Keratinocyte (primary cell): Measurements from ENCODE around the gene TMEM245. TPM values are rescaled to one million over a fixed set of nuclear protein-coding genes. Genes with fewer than 3 reads are reported as not detected.

Experiments used
- DNase-seq: peaks from one replicate; pipeline ENCODE4 v3.0.0-alpha.2; 2011; ENCODE audit warnings: low read depth, missing footprints, low spot score
- FAIRE-seq: peaks from 2 replicates; lab custom pipeline; 2011; peaks lifted over from hg19 to GRCh38; lab: Jason Lieb, UNC
- H2AFZ ChIP-seq: 2 replicates; pipeline ENCODE4 v1.6.0; 2012; ENCODE audit warnings: low read length, control low read depth, inconsistent platforms; ENCODE audit not compliant: control insufficient read depth
- H3K27ac ChIP-seq: 2 replicates; pipeline ENCODE4 v1.5.1; 2011; ENCODE audit warnings: low read length; ENCODE audit not compliant: control insufficient read depth, insufficient read depth
- H3K27me3 ChIP-seq: 3 replicates; pipeline ENCODE4 v1.6.0; 2011; ENCODE audit warnings: low read length; ENCODE audit not compliant: control insufficient read depth, insufficient read depth; ENCODE audit errors: extremely low read depth
- H3K36me3 ChIP-seq, 2 experiments: 2 replicates in 1 of 2; 3 replicates in 1 of 2; pipeline ENCODE4 v1.5.1; 2011; ENCODE audit warnings: low read length in 2 of 2, mild to moderate bottlenecking in 1 of 2; ENCODE audit not compliant: control insufficient read depth in 2 of 2, insufficient read depth in 2 of 2; ENCODE audit errors: extremely low read depth in 1 of 2
- H3K4me1 ChIP-seq: 3 replicates; pipeline ENCODE4 v1.5.1; 2011; ENCODE audit warnings: low read length; ENCODE audit not compliant: control insufficient read depth, insufficient read depth; ENCODE audit errors: extremely low read depth
- H3K4me2 ChIP-seq: 3 replicates; pipeline ENCODE4 v1.6.0; 2011; ENCODE audit warnings: low read depth, low read length; ENCODE audit not compliant: control insufficient read depth, insufficient read depth; ENCODE audit errors: extremely low read depth
- H3K4me3 ChIP-seq, 3 experiments: fragments of 200-600 bp in 1 of 3; sonication (generic) in 1 of 3; 2 replicates in 2 of 3; 3 replicates in 1 of 3; pipeline ENCODE4 v1.5.1; 2011 to 2016; ENCODE audit warnings: low read length in 3 of 3, mild to moderate bottlenecking in 3 of 3, control low read depth in 2 of 3, inconsistent platforms in 1 of 3, low read depth in 1 of 3, mixed read lengths in 1 of 3, mixed run types in 1 of 3, moderate library complexity in 1 of 3; ENCODE audit not compliant: control insufficient read depth in 2 of 3, insufficient read depth in 2 of 3; ENCODE audit errors: extremely low read depth in 1 of 3
- H3K79me2 ChIP-seq: 2 replicates; pipeline ENCODE4 v1.6.0; 2012; ENCODE audit warnings: low read length; ENCODE audit not compliant: control insufficient read depth, insufficient read depth
- H3K9ac ChIP-seq: 3 replicates; pipeline ENCODE4 v1.6.0; 2011; ENCODE audit warnings: low read length; ENCODE audit not compliant: control insufficient read depth, insufficient read depth; ENCODE audit errors: extremely low read depth
- H3K9me1 ChIP-seq: 3 replicates; pipeline ENCODE4 v1.6.0; 2011; ENCODE audit warnings: low read length; ENCODE audit not compliant: control insufficient read depth, insufficient read depth; ENCODE audit errors: extremely low read depth
- H3K9me3 ChIP-seq: 2 replicates; pipeline ENCODE4 v1.5.1; 2012; ENCODE audit warnings: low read depth, low read length; ENCODE audit not compliant: control insufficient read depth
- H4K20me1 ChIP-seq: 3 replicates; pipeline ENCODE4 v1.6.0; 2011; ENCODE audit warnings: low read length; ENCODE audit not compliant: control insufficient read depth, insufficient read depth; ENCODE audit errors: extremely low read depth
- EZH2 ChIP-seq: IDR thresholded peaks from one replicate; pipeline ENCODE4 v1.6.1; 2012; ENCODE audit warnings: inconsistent platforms, mild to moderate bottlenecking, low read length, moderate library complexity
- dilution Hi-C: fragments of 300-500 bp; cut with MboI; formaldehyde crosslinking; loops from one replicate; pipeline ENCODE4 v1.7.0; 2020; ENCODE audit warnings: low sequenced_read_pairs; ENCODE audit not compliant: extremely low pct_ligation_motif_present
- polyA plus RNA-seq, 5 experiments: library from polyadenylated mRNA; depleted of rRNA in 3 of 5; stranded (reverse) in 3 of 5; stranded (forward) in 1 of 5; unstranded in 1 of 5; fragments of >200 nt; gene quantifications; 1 replicate in 1 of 5; 2 replicates in 3 of 5; 3 replicates in 1 of 5; pipeline versions ENCODE4 v1.2.1 to v1.2.3, GENCODE V29; 2011 to 2012; ENCODE audit warnings: missing spikeins in 2 of 5, low read depth in 1 of 5, low replicate concordance in 1 of 5
- TF ChIP-seq, protein P1 (sequence below), 3 experiments: IDR thresholded peaks in 1 of 3; conservative IDR thresholded peaks in 1 of 3; optimal IDR thresholded peaks in 1 of 3; 2 replicates in 2 of 3; 3 replicates in 1 of 3; pipeline versions ENCODE3 to v1.5.1; 2011; ENCODE audit warnings: low read length in 3 of 3, mild to moderate bottlenecking in 3 of 3, moderate library complexity in 2 of 3, control low read depth in 1 of 3, inconsistent platforms in 1 of 3; ENCODE audit not compliant: insufficient read depth in 2 of 3; ENCODE audit errors: extremely low read depth in 1 of 3

The TMEM245 gene
- polyA plus RNA-seq, 1 donor (not counting 4 experiments of a cell fraction or from before 2014, with no cell fraction given): 40.0 TPM

DNA sequence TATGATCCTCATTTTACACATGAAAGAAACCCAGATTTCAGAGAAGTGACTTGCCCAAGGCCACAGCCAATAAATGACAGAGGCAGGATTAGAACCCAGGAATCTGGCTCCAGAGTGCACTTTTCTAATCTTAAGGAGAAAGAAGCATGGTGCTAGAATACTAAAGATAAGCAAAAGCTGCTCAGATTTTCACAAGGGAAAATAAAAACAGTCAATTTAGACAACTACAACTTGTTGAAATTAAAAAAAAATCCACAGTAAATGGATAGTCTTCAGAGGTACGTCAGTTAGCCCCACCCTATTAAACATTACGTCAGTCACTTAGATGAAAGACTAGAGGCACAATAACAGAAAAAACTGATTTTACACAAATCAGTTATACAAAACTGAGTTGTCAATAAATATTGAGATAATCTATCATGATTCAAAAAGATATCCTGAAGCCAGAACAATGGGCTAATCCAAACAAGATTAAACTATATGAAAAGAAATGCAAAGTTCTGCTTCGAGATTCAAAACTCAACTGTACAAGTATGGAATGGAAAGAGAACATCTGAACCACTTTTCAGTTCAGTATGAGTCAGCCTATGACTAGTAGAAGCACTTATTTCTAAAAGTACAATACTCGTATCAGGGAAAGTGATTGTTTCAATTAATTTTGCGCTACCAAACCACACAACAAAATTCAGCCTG is 9.3 kb downstream of the TMEM245 start:
- DNase-seq (no peak), FAIRE-seq (no peak)
- H4K20me1 ChIP-seq: no peaks in the 10 kb centered on the region
- H3K27ac ChIP-seq: peak overlapping the region; percentile 89
- peak overlapping the region; percentile 66 for H3K9ac ChIP-seq
- dilution Hi-C loops: no loop called here
- H3K79me2 ChIP-seq: peaks cover 83% of the 10 kb centered on the region
- peak overlapping the region; percentile 22 for H2AFZ ChIP-seq
- TF ChIP-seq EZH2: no peak
- TF ChIP-seq, protein P1, sequence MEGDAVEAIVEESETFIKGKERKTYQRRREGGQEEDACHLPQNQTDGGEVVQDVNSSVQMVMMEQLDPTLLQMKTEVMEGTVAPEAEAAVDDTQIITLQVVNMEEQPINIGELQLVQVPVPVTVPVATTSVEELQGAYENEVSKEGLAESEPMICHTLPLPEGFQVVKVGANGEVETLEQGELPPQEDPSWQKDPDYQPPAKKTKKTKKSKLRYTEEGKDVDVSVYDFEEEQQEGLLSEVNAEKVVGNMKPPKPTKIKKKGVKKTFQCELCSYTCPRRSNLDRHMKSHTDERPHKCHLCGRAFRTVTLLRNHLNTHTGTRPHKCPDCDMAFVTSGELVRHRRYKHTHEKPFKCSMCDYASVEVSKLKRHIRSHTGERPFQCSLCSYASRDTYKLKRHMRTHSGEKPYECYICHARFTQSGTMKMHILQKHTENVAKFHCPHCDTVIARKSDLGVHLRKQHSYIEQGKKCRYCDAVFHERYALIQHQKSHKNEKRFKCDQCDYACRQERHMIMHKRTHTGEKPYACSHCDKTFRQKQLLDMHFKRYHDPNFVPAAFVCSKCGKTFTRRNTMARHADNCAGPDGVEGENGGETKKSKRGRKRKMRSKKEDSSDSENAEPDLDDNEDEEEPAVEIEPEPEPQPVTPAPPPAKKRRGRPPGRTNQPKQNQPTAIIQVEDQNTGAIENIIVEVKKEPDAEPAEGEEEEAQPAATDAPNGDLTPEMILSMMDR (optimal IDR thresholded peaks at IDR 0.05 in 1 of 3, IDR thresholded peaks at IDR 0.05 in 1 of 3, conservative IDR thresholded peaks at IDR 0.05 in 1 of 3; ENCODE audit: extremely low read depth in 1 of 3, insufficient read depth in 2 of 3, low read length in 3 of 3): no peak
- peak overlapping the region; percentile 51 for H3K4me2 ChIP-seq
- peak overlapping the region; percentile 8 to 60 (median 50) for H3K4me3 ChIP-seq
- H3K9me1 ChIP-seq: peaks cover 2% of the 10 kb centered on the region
- no peaks in the 10 kb centered on the region for H3K36me3 ChIP-seq
- peaks cover 71% of the 10 kb centered on the region for H3K4me1 ChIP-seq
- no peaks in the 10 kb centered on the region for H3K9me3 ChIP-seq
- H3K27me3 ChIP-seq: no peaks in the 10 kb centered on the region

DNA sequence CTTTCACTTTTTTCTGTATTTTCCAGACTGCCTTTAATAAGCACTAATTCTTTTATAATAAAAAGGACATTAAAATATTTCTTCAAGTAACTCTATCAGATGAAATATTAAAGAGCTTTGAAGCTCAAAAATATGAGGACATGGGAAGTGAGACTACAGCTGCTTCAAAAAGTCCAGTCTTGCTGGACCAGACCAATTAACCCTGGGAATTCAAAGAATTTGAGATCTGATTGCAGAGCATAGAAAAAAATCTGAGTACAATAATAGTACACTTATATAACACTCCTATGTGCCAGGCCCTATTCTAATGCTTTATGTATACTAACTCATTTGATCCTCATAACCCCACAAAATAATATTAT is 9.8 kb downstream of the TMEM245 start:
- no peak overlapping the region for H2AFZ ChIP-seq
- H3K36me3 ChIP-seq: no peaks in the 10 kb centered on the region
- H3K9me3 ChIP-seq: no peaks in the 10 kb centered on the region
- peaks cover 2% of the 10 kb centered on the region for H3K9me1 ChIP-seq
- no peaks in the 10 kb centered on the region for H4K20me1 ChIP-seq
- dilution Hi-C loops: no loop called here
- H3K9ac ChIP-seq: peak overlapping the region; percentile 66
- peaks cover 67% of the 10 kb centered on the region for H3K4me1 ChIP-seq
- H3K4me2 ChIP-seq: peak overlapping the region; percentile 51
- no peak for DNase-seq
- no peak for FAIRE-seq
- TF ChIP-seq, protein P1 (optimal IDR thresholded peaks at IDR 0.05 in 1 of 3, IDR thresholded peaks at IDR 0.05 in 1 of 3, conservative IDR thresholded peaks at IDR 0.05 in 1 of 3; ENCODE audit: extremely low read depth in 1 of 3, insufficient read depth in 2 of 3, low read length in 3 of 3): no peak
- TF ChIP-seq EZH2: no peak
- peak overlapping the region in 2 of 3 experiments; percentile 50 to 60 for H3K4me3 ChIP-seq
- peaks cover 83% of the 10 kb centered on the region for H3K79me2 ChIP-seq
- peak overlapping the region; percentile 89 for H3K27ac ChIP-seq
- H3K27me3 ChIP-seq: no peaks in the 10 kb centered on the region
